Keratinocyte (primary cell): ENCODE measurements around the gene EYS. TPM values are rescaled to one million over a fixed set of nuclear protein-coding genes. Genes with fewer than 3 reads are reported as not detected.

Source experiments
- DNase-seq: peaks from one replicate; pipeline ENCODE4 v3.0.0-alpha.2; 2011; ENCODE audit warnings: low read depth, missing footprints, low spot score
- FAIRE-seq: peaks from 2 replicates; lab custom pipeline; 2011; peaks lifted over from hg19 to GRCh38; lab: Jason Lieb, UNC
- H2AFZ ChIP-seq: 2 replicates; pipeline ENCODE4 v1.6.0; 2012; ENCODE audit warnings: low read length, control low read depth, inconsistent platforms; ENCODE audit not compliant: control insufficient read depth
- H3K27ac ChIP-seq: 2 replicates; pipeline ENCODE4 v1.5.1; 2011; ENCODE audit warnings: low read length; ENCODE audit not compliant: control insufficient read depth, insufficient read depth
- H3K27me3 ChIP-seq: 3 replicates; pipeline ENCODE4 v1.6.0; 2011; ENCODE audit warnings: low read length; ENCODE audit not compliant: control insufficient read depth, insufficient read depth; ENCODE audit errors: extremely low read depth
- H3K36me3 ChIP-seq, 2 experiments: 2 replicates in 1 of 2; 3 replicates in 1 of 2; pipeline ENCODE4 v1.5.1; 2011; ENCODE audit warnings: low read length in 2 of 2, mild to moderate bottlenecking in 1 of 2; ENCODE audit not compliant: control insufficient read depth in 2 of 2, insufficient read depth in 2 of 2; ENCODE audit errors: extremely low read depth in 1 of 2
- H3K4me1 ChIP-seq: 3 replicates; pipeline ENCODE4 v1.5.1; 2011; ENCODE audit warnings: low read length; ENCODE audit not compliant: control insufficient read depth, insufficient read depth; ENCODE audit errors: extremely low read depth
- H3K4me2 ChIP-seq: 3 replicates; pipeline ENCODE4 v1.6.0; 2011; ENCODE audit warnings: low read depth, low read length; ENCODE audit not compliant: control insufficient read depth, insufficient read depth; ENCODE audit errors: extremely low read depth
- H3K4me3 ChIP-seq, 3 experiments: fragments of 200-600 bp in 1 of 3; sonication (generic) in 1 of 3; 2 replicates in 2 of 3; 3 replicates in 1 of 3; pipeline ENCODE4 v1.5.1; 2011 to 2016; ENCODE audit warnings: low read length in 3 of 3, mild to moderate bottlenecking in 3 of 3, control low read depth in 2 of 3, inconsistent platforms in 1 of 3, low read depth in 1 of 3, mixed read lengths in 1 of 3, mixed run types in 1 of 3, moderate library complexity in 1 of 3; ENCODE audit not compliant: control insufficient read depth in 2 of 3, insufficient read depth in 2 of 3; ENCODE audit errors: extremely low read depth in 1 of 3
- H3K79me2 ChIP-seq: 2 replicates; pipeline ENCODE4 v1.6.0; 2012; ENCODE audit warnings: low read length; ENCODE audit not compliant: control insufficient read depth, insufficient read depth
- H3K9ac ChIP-seq: 3 replicates; pipeline ENCODE4 v1.6.0; 2011; ENCODE audit warnings: low read length; ENCODE audit not compliant: control insufficient read depth, insufficient read depth; ENCODE audit errors: extremely low read depth
- H3K9me1 ChIP-seq: 3 replicates; pipeline ENCODE4 v1.6.0; 2011; ENCODE audit warnings: low read length; ENCODE audit not compliant: control insufficient read depth, insufficient read depth; ENCODE audit errors: extremely low read depth
- H3K9me3 ChIP-seq: 2 replicates; pipeline ENCODE4 v1.5.1; 2012; ENCODE audit warnings: low read depth, low read length; ENCODE audit not compliant: control insufficient read depth
- H4K20me1 ChIP-seq: 3 replicates; pipeline ENCODE4 v1.6.0; 2011; ENCODE audit warnings: low read length; ENCODE audit not compliant: control insufficient read depth, insufficient read depth; ENCODE audit errors: extremely low read depth
- EZH2 ChIP-seq: IDR thresholded peaks from one replicate; pipeline ENCODE4 v1.6.1; 2012; ENCODE audit warnings: inconsistent platforms, mild to moderate bottlenecking, low read length, moderate library complexity
- dilution Hi-C: fragments of 300-500 bp; cut with MboI; formaldehyde crosslinking; loops from one replicate; pipeline ENCODE4 v1.7.0; 2020; ENCODE audit warnings: low sequenced_read_pairs; ENCODE audit not compliant: extremely low pct_ligation_motif_present
- polyA plus RNA-seq, 5 experiments: library from polyadenylated mRNA; depleted of rRNA in 3 of 5; stranded (reverse) in 3 of 5; stranded (forward) in 1 of 5; unstranded in 1 of 5; fragments of >200 nt; gene quantifications; 1 replicate in 1 of 5; 2 replicates in 3 of 5; 3 replicates in 1 of 5; pipeline versions ENCODE4 v1.2.1 to v1.2.3, GENCODE V29; 2011 to 2012; ENCODE audit warnings: missing spikeins in 2 of 5, low read depth in 1 of 5, low replicate concordance in 1 of 5
- TF ChIP-seq, protein P1 (sequence below), 3 experiments: IDR thresholded peaks in 1 of 3; conservative IDR thresholded peaks in 1 of 3; optimal IDR thresholded peaks in 1 of 3; 2 replicates in 2 of 3; 3 replicates in 1 of 3; pipeline versions ENCODE3 to v1.5.1; 2011; ENCODE audit warnings: low read length in 3 of 3, mild to moderate bottlenecking in 3 of 3, moderate library complexity in 2 of 3, control low read depth in 1 of 3, inconsistent platforms in 1 of 3; ENCODE audit not compliant: insufficient read depth in 2 of 3; ENCODE audit errors: extremely low read depth in 1 of 3

Gene EYS
- polyA plus RNA-seq, 1 donor (not counting 4 experiments of a cell fraction or from before 2014, with no cell fraction given) = 0.34 TPM

DNA sequence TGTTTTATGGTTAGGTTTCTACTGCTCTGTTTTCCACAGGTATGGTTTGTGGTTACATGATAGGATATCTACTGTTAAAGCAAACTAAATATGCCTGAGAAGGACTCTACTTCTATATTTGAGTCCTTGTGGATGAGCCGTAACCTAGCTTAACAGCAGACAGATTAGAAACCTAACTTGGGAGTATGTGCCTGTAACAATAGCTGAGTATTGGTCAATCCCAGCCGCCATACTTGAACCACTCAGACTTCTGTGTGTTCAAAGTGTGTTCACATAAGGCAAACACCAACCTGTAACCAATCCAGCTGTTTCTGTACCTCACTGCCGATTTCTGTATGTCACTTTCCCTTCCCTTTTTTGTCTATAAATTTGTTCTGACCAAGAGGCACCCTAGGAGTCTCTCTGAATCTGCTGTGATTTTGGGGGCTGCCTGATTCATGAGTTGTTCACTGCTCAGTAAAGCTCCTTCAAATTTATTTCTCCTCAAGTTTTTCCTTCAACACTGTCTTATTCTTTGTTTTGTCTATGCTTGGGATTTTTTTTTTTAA lies 2034.4 kb downstream of the EYS start:
- Histone ChIP-seq H2AFZ (no peak overlapping the region), H3K79me2 (peaks cover 37% of the 10 kb centered on the region), H3K27ac (no peak overlapping the region), H3K4me2 (no peak overlapping the region), H3K36me3 (no peaks in the 10 kb centered on the region), H3K4me1 (no peaks in the 10 kb centered on the region), H3K27me3 (no peaks in the 10 kb centered on the region), H3K9me1 (no peaks in the 10 kb centered on the region), H3K9ac (no peak overlapping the region), H3K9me3 (no peaks in the 10 kb centered on the region), H3K4me3 (no peak overlapping the region), H4K20me1 (no peaks in the 10 kb centered on the region)
- no peak for TF ChIP-seq EZH2
- TF ChIP-seq, protein P1, sequence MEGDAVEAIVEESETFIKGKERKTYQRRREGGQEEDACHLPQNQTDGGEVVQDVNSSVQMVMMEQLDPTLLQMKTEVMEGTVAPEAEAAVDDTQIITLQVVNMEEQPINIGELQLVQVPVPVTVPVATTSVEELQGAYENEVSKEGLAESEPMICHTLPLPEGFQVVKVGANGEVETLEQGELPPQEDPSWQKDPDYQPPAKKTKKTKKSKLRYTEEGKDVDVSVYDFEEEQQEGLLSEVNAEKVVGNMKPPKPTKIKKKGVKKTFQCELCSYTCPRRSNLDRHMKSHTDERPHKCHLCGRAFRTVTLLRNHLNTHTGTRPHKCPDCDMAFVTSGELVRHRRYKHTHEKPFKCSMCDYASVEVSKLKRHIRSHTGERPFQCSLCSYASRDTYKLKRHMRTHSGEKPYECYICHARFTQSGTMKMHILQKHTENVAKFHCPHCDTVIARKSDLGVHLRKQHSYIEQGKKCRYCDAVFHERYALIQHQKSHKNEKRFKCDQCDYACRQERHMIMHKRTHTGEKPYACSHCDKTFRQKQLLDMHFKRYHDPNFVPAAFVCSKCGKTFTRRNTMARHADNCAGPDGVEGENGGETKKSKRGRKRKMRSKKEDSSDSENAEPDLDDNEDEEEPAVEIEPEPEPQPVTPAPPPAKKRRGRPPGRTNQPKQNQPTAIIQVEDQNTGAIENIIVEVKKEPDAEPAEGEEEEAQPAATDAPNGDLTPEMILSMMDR (optimal IDR thresholded peaks at IDR 0.05 in 1 of 3, IDR thresholded peaks at IDR 0.05 in 1 of 3, conservative IDR thresholded peaks at IDR 0.05 in 1 of 3; ENCODE audit: extremely low read depth in 1 of 3, insufficient read depth in 2 of 3, low read length in 3 of 3) = no peak
- DNase-seq (no peak), FAIRE-seq (no peak)
- dilution Hi-C loops = no loop called here

DNA sequence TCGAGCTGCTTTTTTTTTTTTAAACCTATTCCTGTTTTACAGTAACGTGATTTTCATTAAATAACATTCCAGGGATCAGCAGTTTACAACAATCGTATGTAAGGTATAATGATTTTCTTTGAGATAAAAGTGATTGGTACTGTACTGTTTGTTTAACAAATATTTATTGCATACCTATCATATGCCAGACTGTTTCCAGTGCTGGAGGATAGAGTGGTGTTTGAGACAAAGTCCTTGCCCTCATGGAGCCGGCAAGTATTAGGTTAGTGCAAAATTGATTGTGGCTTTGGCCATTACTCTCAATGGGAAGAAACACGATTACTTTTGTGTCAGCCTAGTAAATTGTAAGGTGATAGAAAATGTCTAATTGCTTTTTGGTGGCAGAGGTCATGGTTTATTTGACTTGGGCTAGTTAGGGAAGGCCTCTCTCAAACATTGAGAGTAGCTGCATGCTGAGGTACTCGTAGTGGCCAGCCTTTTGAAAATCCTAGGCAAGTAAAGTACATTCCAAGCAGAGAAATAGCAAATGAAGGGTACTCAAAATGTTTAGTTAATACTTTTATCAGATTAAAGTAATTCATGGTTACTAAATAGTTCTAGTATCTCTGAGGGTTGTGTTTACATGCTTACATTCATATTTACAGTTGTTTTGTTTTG lies 2035.8 kb downstream of the EYS start:
- peaks cover 35% of the 10 kb centered on the region for H3K79me2 ChIP-seq
- TF ChIP-seq, protein P1 (optimal IDR thresholded peaks at IDR 0.05 in 1 of 3, IDR thresholded peaks at IDR 0.05 in 1 of 3, conservative IDR thresholded peaks at IDR 0.05 in 1 of 3; ENCODE audit: extremely low read depth in 1 of 3, insufficient read depth in 2 of 3, low read length in 3 of 3) = no peak
- no peak for TF ChIP-seq EZH2

More for the DNA sequence above, 2035.8 kb downstream of the EYS start:
- FAIRE-seq (no peak), DNase-seq (no peak)
- Histone ChIP-seq H3K36me3 (no peaks in the 10 kb centered on the region), H3K27me3 (no peaks in the 10 kb centered on the region), H3K4me1 (no peaks in the 10 kb centered on the region), H3K4me2 (no peak overlapping the region), H3K9me3 (no peaks in the 10 kb centered on the region), H4K20me1 (no peaks in the 10 kb centered on the region), H3K4me3 (no peak overlapping the region), H3K27ac (no peak overlapping the region), H3K9ac (no peak overlapping the region), H3K9me1 (no peaks in the 10 kb centered on the region), H2AFZ (no peak overlapping the region)
- dilution Hi-C loops = no loop called here
